Right hindlimb (tissue), 1 donor: ENCODE data around the gene AURKB.

Experiments
- DNase-seq: peaks from one replicate; pipeline ENCODE4 v3.0.0-alpha.2; 2018

The AURKB gene

GRCh38 chr17:8160741-8161221 is 49.6 kb downstream of the AURKB start:
- DNase-seq = no peak

- no peak for DNase-seq
Measured at GRCh38 chr17:8160224-8160577, 50.2 kb downstream of the AURKB start.

GRCh38 chr17:8159459-8160223 is 50.7 kb downstream of the AURKB start:
- no peak for DNase-seq

GRCh38 chr17:8159032-8159400 is 51.4 kb downstream of the AURKB start:
- DNase-seq = no peak

GRCh38 chr17:8158267-8159031 is 51.9 kb downstream of the AURKB start:
- DNase-seq = peak; percentile 92

- peak; percentile 100 for DNase-seq
Measured at GRCh38 chr17:8156246-8156992, 54.0 kb downstream of the AURKB start.

GRCh38 chr17:8155996-8156245 is 54.5 kb downstream of the AURKB start:
- DNase-seq = no peak

- peak; percentile 43 for DNase-seq
Measured at GRCh38 chr17:8155231-8155995, 55.0 kb downstream of the AURKB start.
